HG02678 (cell line): Measurements from ENCODE around the gene STK32B.

Experiments used
- ATAC-seq: cut with Tn5 transposase; IDR thresholded peaks from one replicate; pipeline ENCODE4 v1.9.1; 2021; ENCODE audit warnings: mild to moderate bottlenecking, moderate library complexity; ENCODE audit not compliant: unreplicated experiment

Gene STK32B

GRCh38 chr4:5120468-5120867 is 69.2 kb downstream of the STK32B start:
- ATAC-seq = no peak

DNA sequence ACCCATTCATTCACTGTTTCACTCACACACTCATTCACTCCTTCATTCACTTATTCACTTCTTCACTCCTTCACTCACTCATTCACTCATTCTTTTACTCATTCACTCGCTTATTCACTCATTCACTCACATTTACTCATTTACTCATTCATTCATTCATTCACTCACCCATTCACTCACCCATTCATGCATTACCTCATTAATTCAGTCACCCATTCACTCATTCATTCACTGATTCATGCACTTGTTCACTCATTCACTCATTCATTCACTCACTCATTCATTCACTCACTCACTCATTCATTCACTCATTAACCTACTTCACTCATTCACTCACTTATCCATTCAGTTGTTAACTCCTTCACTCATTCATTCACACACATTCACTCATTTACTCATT is 70.8 kb downstream of the STK32B start:
- no peak for ATAC-seq

DNA sequence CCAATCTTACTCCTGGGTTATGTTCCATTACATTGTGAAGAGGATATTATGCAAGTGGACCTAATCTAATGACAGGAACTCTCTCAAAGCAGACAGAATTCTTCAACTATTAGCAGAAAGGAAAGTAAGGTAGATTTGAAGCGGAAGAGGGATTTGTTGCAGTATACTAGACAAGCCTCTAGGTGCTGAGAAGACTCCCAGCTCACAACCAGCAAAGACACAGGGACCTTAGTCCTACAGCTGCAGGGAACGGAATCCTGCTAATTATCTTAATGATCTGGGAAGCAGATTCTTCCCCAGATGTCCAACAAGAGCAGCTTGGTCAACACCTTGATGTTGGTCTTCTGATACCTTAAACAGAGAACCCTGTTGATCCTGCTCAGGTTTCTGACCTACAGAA is 73.6 kb downstream of the STK32B start:
- ATAC-seq = no peak

DNA sequence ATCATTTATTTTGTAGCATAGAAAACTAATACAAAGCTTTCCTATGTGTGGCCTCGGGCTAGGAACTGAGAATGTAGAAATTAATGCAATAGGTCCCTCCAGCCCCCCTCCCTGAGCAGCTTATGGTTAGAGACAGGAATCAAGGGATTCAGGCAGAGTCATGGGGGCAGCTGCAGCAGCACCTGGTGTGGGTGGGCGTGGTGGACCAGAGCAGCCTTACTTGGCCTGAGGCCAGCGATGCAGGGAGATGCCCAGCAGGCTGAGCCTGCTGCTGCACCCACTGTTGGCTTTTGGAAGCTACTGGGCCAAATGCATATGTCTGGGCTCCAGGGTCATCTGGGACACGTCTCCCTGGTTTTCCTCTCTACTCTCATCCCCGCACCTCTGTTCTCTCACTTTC is 74.0 kb downstream of the STK32B start:
- no peak for ATAC-seq

- no peak for ATAC-seq
Observed at GRCh38 chr4:5126231-5126630, 75.0 kb downstream of the STK32B start.

DNA sequence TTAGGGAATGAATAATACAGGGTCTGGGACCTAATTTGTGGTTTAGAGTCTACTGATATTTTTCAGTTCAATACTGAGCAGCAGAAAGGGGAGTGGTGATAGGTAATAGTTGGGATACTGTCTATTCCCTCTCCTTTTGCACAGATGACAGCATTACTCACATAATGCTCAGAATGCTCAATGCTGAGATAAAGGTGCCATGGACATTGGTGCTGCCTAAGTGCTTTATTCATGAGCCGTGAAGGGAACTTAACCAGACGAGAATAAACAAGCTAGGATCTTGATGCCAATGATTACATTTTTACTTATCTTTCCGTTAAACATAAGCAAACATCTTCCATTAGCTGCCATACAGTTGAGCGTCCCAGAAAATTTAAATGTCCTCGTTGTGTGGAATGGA is 75.6 kb downstream of the STK32B start:
- no peak for ATAC-seq

DNA sequence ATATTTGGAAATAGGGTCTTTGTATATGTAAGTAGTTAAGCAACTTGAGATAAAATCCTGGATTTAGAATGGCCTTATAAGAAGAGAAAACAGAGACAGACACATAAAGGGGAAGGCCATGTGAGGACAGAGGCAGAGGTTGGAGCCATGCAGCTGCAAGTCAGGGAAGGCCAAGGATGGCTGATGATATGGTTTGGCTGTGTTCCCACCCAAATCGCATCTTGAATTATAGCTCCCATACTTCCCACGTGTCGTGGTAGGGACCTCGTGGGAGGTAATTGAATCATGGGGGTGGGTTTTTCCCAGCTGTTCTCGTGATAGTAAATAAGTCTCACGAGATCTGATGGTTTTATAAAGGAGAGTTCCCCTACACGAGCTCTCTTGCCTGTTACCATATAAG is 76.3 kb downstream of the STK32B start:
- no peak for ATAC-seq

GRCh38 chr4:5128569-5128968 is 77.3 kb downstream of the STK32B start:
- ATAC-seq = no peak

DNA sequence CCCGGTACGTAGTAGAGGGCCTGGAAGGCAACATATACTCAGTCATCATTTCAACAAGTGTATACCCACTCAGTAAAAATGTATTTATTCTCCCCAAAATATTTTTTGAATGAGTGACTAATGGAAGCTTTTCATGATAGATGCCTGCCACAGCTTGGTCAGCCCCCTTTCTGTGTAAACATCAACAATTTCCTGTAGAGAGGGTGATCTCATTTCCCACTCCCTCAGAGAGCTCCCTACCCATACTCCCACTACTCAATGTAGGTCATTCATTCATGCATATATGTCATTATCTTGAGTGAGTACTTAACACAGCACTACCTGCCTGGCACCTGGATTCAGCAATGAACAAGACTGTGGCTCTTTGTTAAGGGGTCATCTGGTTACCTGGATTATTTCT is 81.9 kb downstream of the STK32B start:
- no peak for ATAC-seq

DNA sequence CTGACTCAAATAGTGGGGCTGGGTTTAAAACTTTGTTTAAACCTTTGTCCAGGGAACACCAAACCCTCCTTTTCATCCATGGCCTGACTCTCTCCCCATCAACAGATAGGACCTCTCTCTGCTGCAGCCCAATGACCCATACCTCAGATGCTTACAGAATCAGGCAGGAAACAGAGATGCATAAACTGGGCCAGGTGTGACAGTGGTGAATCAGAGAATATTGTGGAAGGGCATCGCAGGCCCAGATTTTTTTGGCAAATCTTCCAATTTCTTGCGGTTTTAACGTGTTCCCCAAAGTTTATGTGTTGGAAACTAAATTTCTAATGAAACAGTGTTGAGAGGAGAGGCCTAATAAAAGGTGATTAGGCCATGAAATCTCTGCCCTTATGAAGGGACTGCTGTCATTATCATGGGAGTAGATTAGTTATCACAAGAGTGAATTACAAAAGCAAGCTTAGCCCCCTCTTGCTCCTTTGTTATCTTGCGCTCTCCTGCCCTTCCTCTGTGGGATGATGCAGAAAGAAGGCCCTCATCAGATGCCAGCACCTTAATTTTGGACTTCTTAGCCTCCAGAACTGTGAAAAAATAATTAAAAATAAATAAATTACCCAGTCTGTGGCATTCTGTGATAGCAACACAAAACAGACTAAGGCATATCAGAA is 82.8 kb downstream of the STK32B start:
- ATAC-seq = no peak

DNA sequence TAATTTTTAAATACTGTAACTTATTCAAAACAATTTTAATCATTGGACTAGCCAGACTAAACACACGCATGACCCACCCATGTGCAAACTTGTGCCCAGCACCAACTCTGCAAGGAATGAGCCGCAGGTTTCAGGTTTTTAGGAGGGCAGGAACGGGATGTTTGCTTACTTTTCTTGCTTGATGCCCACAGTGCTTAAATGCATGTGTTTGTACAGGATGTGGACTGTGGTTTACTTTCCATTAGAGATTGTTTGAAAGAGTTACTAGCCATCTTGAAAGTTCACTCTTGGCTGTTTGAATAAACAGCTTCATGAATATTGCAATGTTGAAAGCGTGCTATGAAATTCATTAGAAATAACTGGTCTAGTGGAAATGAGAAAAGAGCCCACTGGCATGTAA is 83.3 kb downstream of the STK32B start:
- no peak for ATAC-seq

DNA sequence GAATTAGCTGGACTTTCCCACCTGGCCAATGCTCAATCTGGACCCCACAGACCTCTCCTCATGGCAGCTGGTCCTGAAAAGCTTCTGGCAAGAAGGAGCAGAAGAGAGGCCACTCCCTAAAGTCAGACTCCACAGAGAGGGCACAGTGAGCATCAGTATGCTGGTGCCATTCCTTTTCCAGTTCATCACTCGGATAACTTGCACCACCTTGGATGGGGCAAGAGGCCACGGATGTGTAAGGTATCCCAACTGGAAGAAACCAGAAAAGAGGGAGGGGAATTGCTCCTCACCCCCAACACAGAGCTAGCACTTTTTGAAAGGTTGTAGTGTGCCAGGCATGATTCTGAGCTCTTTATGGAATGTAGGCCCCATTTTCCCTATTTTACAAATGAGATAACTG is 85.9 kb downstream of the STK32B start:
- ATAC-seq = no peak

- no peak for ATAC-seq
Observed at GRCh38 chr4:5137927-5138326, 86.6 kb downstream of the STK32B start.

DNA sequence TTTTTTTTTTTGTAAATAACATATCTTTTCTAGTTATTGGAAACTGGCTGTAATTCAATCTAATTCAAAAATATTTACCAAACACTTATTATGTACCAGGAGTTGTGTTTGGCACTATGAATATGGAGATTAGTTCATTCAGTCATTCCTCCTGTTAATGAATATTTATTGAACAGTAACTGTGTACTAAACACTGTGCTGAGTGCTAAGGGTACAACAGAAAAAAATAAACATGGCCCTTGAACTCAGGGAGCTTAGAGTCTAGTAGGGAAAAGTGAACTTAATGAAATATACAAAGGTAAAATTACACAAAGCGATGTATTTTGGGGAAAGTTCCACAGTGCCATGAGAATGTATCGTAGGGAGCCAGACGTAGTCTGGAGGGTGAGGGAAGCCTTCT is 87.1 kb downstream of the STK32B start:
- no peak for ATAC-seq

DNA sequence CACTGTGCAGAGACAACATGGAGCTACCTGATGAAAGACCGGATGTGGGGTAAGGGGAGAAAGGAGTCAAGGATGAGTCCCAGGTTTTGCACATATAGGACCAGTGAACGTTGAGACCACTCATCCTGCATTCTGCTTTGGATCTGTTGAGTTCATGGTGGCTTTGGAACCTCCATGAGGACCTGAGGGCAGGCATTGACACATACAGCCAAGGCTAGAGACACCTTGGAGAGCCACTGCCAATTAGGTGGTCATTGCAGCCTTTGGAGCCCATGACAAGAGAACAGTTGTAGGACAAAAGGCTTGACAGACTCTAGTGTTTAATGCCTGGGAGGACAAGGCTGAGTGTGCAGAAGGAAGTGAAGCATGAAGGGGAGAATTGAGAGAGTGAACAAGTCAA is 87.9 kb downstream of the STK32B start:
- ATAC-seq = no peak

- ATAC-seq = no peak
Observed at GRCh38 chr4:5141802-5142201, 90.5 kb downstream of the STK32B start.

GRCh38 chr4:5142726-5143125 is 91.4 kb downstream of the STK32B start:
- no peak for ATAC-seq

GRCh38 chr4:5143306-5143861 is 92.1 kb downstream of the STK32B start:
- ATAC-seq = no peak

- no peak for ATAC-seq
Observed at GRCh38 chr4:5143940-5144339, 92.7 kb downstream of the STK32B start.

DNA sequence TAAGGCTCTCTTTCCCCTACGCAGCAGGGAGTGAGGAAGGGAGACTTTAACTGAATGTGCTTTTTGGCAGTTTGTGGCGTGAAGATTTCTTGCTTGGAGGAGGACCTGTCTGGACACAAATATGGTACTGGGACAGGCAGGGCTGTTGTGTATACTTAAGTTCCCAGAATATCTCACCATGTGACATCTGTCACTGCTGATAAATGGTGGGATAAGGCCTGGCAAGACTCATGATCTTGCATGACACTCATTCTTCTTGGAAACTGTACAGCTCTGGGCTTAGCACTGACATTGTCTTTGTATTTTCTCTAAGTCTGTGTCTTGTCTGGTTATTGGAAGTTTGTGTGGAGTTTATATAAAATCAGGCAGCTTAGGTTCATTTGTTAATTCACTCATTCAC is 93.1 kb downstream of the STK32B start:
- ATAC-seq = no peak

DNA sequence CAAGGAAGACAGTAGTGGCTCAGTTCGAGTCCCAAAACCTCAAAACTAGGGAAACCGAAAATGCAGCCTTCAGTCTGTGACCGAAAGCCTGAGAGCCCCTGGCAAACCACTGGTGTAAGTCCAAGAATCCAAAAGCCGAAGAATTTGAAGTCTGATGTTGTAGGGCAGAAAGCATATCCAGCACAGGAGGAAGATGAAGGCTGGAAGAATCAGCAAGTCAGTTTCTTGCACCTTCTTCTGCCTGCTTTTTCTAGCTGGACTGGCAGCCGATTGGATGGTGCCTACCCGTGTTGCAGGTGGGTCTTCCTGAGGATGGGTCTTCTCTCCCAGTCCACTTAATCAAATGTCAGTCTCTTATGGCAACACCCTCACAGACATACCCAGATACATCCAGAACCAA is 95.0 kb downstream of the STK32B start:
- no peak for ATAC-seq

- ATAC-seq = no peak
Observed at GRCh38 chr4:5152521-5152920, 101.2 kb downstream of the STK32B start.

- ATAC-seq = no peak
Observed at GRCh38 chr4:5156682-5157081, 105.4 kb downstream of the STK32B start.
